Neural cell (in vitro differentiated cells): ENCODE measurements around the gene FBL. TPM values are rescaled to one million over a fixed set of nuclear protein-coding genes. Genes with fewer than 3 reads are reported as not detected.

Source experiments
- H2AFZ ChIP-seq: fragments of 200-600, 300-800 bp; sonication (generic), shearing (Covaris generic); 2 replicates; pipeline ENCODE4 v1.6.0; 2014; ENCODE audit warnings: low read depth, mild to moderate bottlenecking, antibody characterized with exemption, low read length, moderate library complexity
- H3F3A ChIP-seq: fragments of 200-600 bp; shearing (Covaris generic); 2 replicates; pipeline ENCODE4 v1.6.1; 2016; ENCODE audit warnings: mild to moderate bottlenecking, moderate library complexity, mixed read lengths, antibody characterized with exemption, low read length; ENCODE audit not compliant: insufficient read depth, poor library complexity, severe bottlenecking
- H3K27ac ChIP-seq: fragments of 200-600, 300-800 bp; sonication (generic), shearing (Covaris generic); 2 replicates; pipeline ENCODE4 v1.5.1; 2014; ENCODE audit warnings: mild to moderate bottlenecking, low read length, moderate library complexity
- H3K27me3 ChIP-seq: fragments of 300-800, 200-600 bp; sonication (generic), shearing (Covaris generic); 2 replicates; pipeline ENCODE4 v1.6.0; 2014; ENCODE audit warnings: mild to moderate bottlenecking, low read depth, low read length, moderate library complexity; ENCODE audit not compliant: insufficient read depth
- H3K36me3 ChIP-seq: fragments of 300-800, 200-600 bp; sonication (generic), shearing (Covaris generic); 2 replicates; pipeline ENCODE4 v1.5.1; 2014; ENCODE audit warnings: mild to moderate bottlenecking, antibody characterized with exemption, low read length, moderate library complexity; ENCODE audit not compliant: insufficient read depth
- H3K4me2 ChIP-seq: fragments of 300-800, 200-600 bp; sonication (generic), shearing (Covaris generic); 2 replicates; pipeline ENCODE4 v1.6.0; 2014; ENCODE audit warnings: mild to moderate bottlenecking, low read length
- H3K4me3 ChIP-seq: fragments of 300-800, 200-600 bp; sonication (generic), shearing (Covaris generic); 2 replicates; pipeline ENCODE4 v1.5.1; 2014; ENCODE audit warnings: mild to moderate bottlenecking, low read length, moderate library complexity
- H3K79me2 ChIP-seq: fragments of 200-600 bp; shearing (Covaris generic); replicated peaks from 2 replicates; pipeline ENCODE4 v1.6.0; 2014; ENCODE audit warnings: mild to moderate bottlenecking, low read length, moderate library complexity; ENCODE audit not compliant: insufficient read depth
- H3K9ac ChIP-seq: fragments of 300-800, 200-600 bp; sonication (generic), shearing (Covaris generic); 2 replicates; pipeline ENCODE4 v1.6.1; 2016; ENCODE audit warnings: mild to moderate bottlenecking, low read length, mixed read lengths
- H3K9me2 ChIP-seq: fragments of 200-600 bp; shearing (Covaris generic); 2 replicates; pipeline ENCODE4 v1.6.1; 2016; ENCODE audit warnings: mild to moderate bottlenecking, low read length, mixed read lengths; ENCODE audit not compliant: insufficient read depth
- H3K9me3 ChIP-seq: fragments of 200-600, 300-800 bp; sonication (generic), shearing (Covaris generic); 2 replicates; pipeline ENCODE4 v1.6.1; 2016; ENCODE audit warnings: mild to moderate bottlenecking, mixed run types, low read length, moderate library complexity, mixed read lengths
- H4K20me1 ChIP-seq: fragments of 200-600 bp; shearing (Covaris generic); 2 replicates; pipeline ENCODE4 v1.6.1; 2016; ENCODE audit warnings: mild to moderate bottlenecking, mixed run types; ENCODE audit not compliant: insufficient read depth
- CTCF ChIP-seq: fragments of 450-650 bp; IDR thresholded peaks from 2 replicates; pipeline ENCODE4 v1.5.1; 2014; ENCODE audit warnings: antibody characterized with exemption, mild to moderate bottlenecking, moderate library complexity; ENCODE audit not compliant: poor library complexity, severe bottlenecking
- EP300 ChIP-seq: fragments of 450-650 bp; conservative IDR thresholded peaks from 2 replicates; pipeline ENCODE4 v1.6.1; 2014; ENCODE audit warnings: antibody characterized with exemption, mild to moderate bottlenecking, moderate library complexity; ENCODE audit not compliant: poor library complexity, severe bottlenecking
- EZH2 ChIP-seq: fragments of 200-600, 300-800 bp; shearing (Covaris generic), sonication (generic); IDR thresholded peaks from 2 replicates; pipeline ENCODE4 v1.6.1; 2014; ENCODE audit warnings: antibody characterized with exemption, low read length, borderline replicate concordance, mild to moderate bottlenecking; ENCODE audit not compliant: insufficient read depth, poor library complexity, severe bottlenecking
- MXI1 ChIP-seq: fragments of 450-650 bp; conservative IDR thresholded peaks from 2 replicates; pipeline ENCODE4 v1.6.1; 2014; ENCODE audit warnings: antibody characterized with exemption, mild to moderate bottlenecking; ENCODE audit not compliant: poor library complexity, severe bottlenecking
- POLR2AphosphoS5 ChIP-seq: IDR thresholded peaks from 2 replicates; pipeline ENCODE4 v1.6.1; 2012
- RAD21 ChIP-seq: fragments of 450-650 bp; conservative IDR thresholded peaks from 2 replicates; pipeline ENCODE4 v1.6.1; 2014; ENCODE audit warnings: antibody characterized with exemption, mild to moderate bottlenecking, moderate library complexity
- REST ChIP-seq: IDR thresholded peaks from 2 replicates; pipeline ENCODE4 v1.6.1; 2012; ENCODE audit warnings: borderline replicate concordance
- SMC3 ChIP-seq: fragments of 450-650 bp; conservative IDR thresholded peaks from 2 replicates; pipeline ENCODE4 v1.6.1; 2014; ENCODE audit warnings: antibody characterized with exemption, mild to moderate bottlenecking, moderate library complexity; ENCODE audit not compliant: poor library complexity
- TAF1 ChIP-seq: IDR thresholded peaks from 2 replicates; pipeline ENCODE4 v1.6.1; 2012; ENCODE audit warnings: low read depth
- polyA plus RNA-seq: library from polyadenylated mRNA; depleted of rRNA; stranded (reverse); fragments of >200 nt; gene quantifications from 2 replicates; pipeline ENCODE4 v1.2.3, GENCODE V29; 2014

The FBL gene
- polyA plus RNA-seq, 1 donor from 2014 or later: 84.7 TPM

GRCh38 chr19:39837978-39838377, 8.2 kb downstream of the FBL start:
- H3K36me3 ChIP-seq: peaks cover 4% of the 10 kb centered on the region
- no peaks in the 10 kb centered on the region for H3K9me3 ChIP-seq
- H4K20me1 ChIP-seq: no peaks in the 10 kb centered on the region
- TF ChIP-seq MXI1 (no peak), CTCF (no peak), POLR2AphosphoS5 (no peak), REST (no peak), SMC3 (no peak), EZH2 (no peak), TAF1 (no peak), EP300 (no peak), RAD21 (no peak)
- H3K79me2 ChIP-seq: peaks cover 16% of the 10 kb centered on the region
- no peaks in the 10 kb centered on the region for H3F3A ChIP-seq
- no peak overlapping the region for H2AFZ ChIP-seq
- no peaks in the 10 kb centered on the region for H3K27me3 ChIP-seq
- H3K27ac ChIP-seq: no peak overlapping the region
- H3K4me2 ChIP-seq: no peak overlapping the region
- no peaks in the 10 kb centered on the region for H3K9me2 ChIP-seq
- H3K9ac ChIP-seq: no peak overlapping the region
- no peak overlapping the region for H3K4me3 ChIP-seq

GRCh38 chr19:39834287-39834841, 11.8 kb downstream of the FBL start:
- no peaks in the 10 kb centered on the region for H4K20me1 ChIP-seq
- H3K36me3 ChIP-seq: peaks cover 14% of the 10 kb centered on the region
- no peak overlapping the region for H3K4me2 ChIP-seq
- no peaks in the 10 kb centered on the region for H3K9me3 ChIP-seq
- no peaks in the 10 kb centered on the region for H3K9me2 ChIP-seq
- H3F3A ChIP-seq: no peaks in the 10 kb centered on the region
- peak overlapping the region; percentile 100 for H3K27ac ChIP-seq
- TF ChIP-seq REST: no peak
- TF ChIP-seq MXI1: no peak
- TF ChIP-seq POLR2AphosphoS5: no peak
- TF ChIP-seq RAD21: no peak
- TF ChIP-seq CTCF: no peak
- TF ChIP-seq TAF1: no peak
- TF ChIP-seq EZH2: no peak
- no peak for TF ChIP-seq EP300
- no peak for TF ChIP-seq SMC3
- no peaks in the 10 kb centered on the region for H3K27me3 ChIP-seq
- peak overlapping the region; percentile 100 for H3K9ac ChIP-seq
- H3K79me2 ChIP-seq: peaks cover 28% of the 10 kb centered on the region
- peak overlapping the region; percentile 94 for H2AFZ ChIP-seq
- H3K4me3 ChIP-seq: peak overlapping the region; percentile 96
